ENCODE data around the gene ME1. TPM values are rescaled to one million over a fixed set of nuclear protein-coding genes. Genes with fewer than 3 reads are reported as not detected.

Gene ME1
- total and polyA plus RNA-seq, 9 of the 15 experiments (the other 6 are each of a cell fraction or from before 2014, with no cell fraction given) = 3.2 to 10.4 (median 5.5) TPM

DNA sequence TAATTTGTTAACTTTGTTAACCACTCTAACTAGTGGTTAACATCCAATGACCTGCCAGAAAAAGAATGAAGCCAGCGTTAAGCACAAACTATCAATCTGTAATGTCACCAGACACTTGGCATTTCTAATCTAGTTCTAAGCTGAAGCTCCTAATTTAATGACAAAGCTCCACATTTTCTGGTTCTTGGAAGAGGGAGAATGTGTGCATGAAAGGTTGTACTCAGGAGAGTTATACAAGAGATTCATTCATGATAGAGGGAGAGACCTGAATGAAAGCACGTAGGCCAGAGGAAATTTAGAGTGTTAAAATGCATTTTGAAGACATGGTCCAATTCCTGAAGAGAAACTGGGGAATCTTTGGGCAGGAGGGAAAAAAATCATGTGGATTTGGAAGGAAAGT, 8.3 kb upstream of the ME1 start:
- FAIRE-seq (no peak), DNase-seq (ENCODE audit: extremely low read depth in 1 of 4, low spot score in 3 of 4) (no peak), ATAC-seq (no peak)
- WGBS (ENCODE audit: insufficient coverage, low coverage, missing lambda C conversion rate) = 20% methylated on average over 2 of the region's 2 CpGs
- no peaks in the 10 kb centered on the region for H3K79me2 ChIP-seq (ENCODE audit: control insufficient read depth, insufficient read depth, low read length)
- BruUV-seq (replicated peaks) = no TSS peak
- H3K9me1 ChIP-seq (ENCODE audit: control insufficient read depth, insufficient read depth, low read length) = no peaks in the 10 kb centered on the region
- no peak overlapping the region for H3K4me3 ChIP-seq
- 0 out of 2 replicates have a peak overlapping the region, but pooled peaks have one; percentile 1 for H2AFZ ChIP-seq (ENCODE audit: low read depth, low read length)
- no peaks in the 10 kb centered on the region; a peak in 1 of 5 replicates for H3K4me1 ChIP-seq (replicated peaks in 1 of 2; ENCODE audit: control insufficient read depth in 2 of 2, insufficient read depth in 2 of 2, low read length in 2 of 2)
- no peak overlapping the region for H3K27ac ChIP-seq (ENCODE audit: extremely low read depth, low read depth, low read length)
- ChIA-PET CTCF (ENCODE audit: low intra/inter-chr PET ratio) (no interaction called here), POLR2A (no interaction called here)
- no peaks in the 10 kb centered on the region for H3K36me3 ChIP-seq (ENCODE audit: control insufficient read depth, insufficient read depth, low read length)
- no peaks in the 10 kb centered on the region for H3K27me3 ChIP-seq (ENCODE audit: control insufficient read depth in 2 of 2, insufficient read depth in 2 of 2, low read length in 2 of 2)
- no peak overlapping the region for H3K4me2 ChIP-seq (ENCODE audit: insufficient read depth, low read length)
- in situ Hi-C loops (cut with MboI) = no loop called here
- TF ChIP-seq ZNF583 (CRISPR knock-in tag; IDR thresholded peaks at IDR 0.05) (no peak), CBFB (CRISPR knock-in tag; IDR thresholded peaks at IDR 0.05) (no peak), KLF6 (CRISPR knock-in tag; IDR thresholded peaks at IDR 0.05; ENCODE audit: borderline replicate concordance) (no peak)
- TF ChIP-seq, protein P1, sequence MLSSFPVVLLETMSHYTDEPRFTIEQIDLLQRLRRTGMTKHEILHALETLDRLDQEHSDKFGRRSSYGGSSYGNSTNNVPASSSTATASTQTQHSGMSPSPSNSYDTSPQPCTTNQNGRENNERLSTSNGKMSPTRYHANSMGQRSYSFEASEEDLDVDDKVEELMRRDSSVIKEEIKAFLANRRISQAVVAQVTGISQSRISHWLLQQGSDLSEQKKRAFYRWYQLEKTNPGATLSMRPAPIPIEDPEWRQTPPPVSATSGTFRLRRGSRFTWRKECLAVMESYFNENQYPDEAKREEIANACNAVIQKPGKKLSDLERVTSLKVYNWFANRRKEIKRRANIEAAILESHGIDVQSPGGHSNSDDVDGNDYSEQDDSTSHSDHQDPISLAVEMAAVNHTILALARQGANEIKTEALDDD (IDR thresholded peaks at IDR 0.05) = peak; percentile 50
- TF ChIP-seq, protein P2, sequence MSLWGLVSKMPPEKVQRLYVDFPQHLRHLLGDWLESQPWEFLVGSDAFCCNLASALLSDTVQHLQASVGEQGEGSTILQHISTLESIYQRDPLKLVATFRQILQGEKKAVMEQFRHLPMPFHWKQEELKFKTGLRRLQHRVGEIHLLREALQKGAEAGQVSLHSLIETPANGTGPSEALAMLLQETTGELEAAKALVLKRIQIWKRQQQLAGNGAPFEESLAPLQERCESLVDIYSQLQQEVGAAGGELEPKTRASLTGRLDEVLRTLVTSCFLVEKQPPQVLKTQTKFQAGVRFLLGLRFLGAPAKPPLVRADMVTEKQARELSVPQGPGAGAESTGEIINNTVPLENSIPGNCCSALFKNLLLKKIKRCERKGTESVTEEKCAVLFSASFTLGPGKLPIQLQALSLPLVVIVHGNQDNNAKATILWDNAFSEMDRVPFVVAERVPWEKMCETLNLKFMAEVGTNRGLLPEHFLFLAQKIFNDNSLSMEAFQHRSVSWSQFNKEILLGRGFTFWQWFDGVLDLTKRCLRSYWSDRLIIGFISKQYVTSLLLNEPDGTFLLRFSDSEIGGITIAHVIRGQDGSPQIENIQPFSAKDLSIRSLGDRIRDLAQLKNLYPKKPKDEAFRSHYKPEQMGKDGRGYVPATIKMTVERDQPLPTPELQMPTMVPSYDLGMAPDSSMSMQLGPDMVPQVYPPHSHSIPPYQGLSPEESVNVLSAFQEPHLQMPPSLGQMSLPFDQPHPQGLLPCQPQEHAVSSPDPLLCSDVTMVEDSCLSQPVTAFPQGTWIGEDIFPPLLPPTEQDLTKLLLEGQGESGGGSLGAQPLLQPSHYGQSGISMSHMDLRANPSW (CRISPR knock-in tag; IDR thresholded peaks at IDR 0.05) = no peak
- TF ChIP-seq, protein P3, sequence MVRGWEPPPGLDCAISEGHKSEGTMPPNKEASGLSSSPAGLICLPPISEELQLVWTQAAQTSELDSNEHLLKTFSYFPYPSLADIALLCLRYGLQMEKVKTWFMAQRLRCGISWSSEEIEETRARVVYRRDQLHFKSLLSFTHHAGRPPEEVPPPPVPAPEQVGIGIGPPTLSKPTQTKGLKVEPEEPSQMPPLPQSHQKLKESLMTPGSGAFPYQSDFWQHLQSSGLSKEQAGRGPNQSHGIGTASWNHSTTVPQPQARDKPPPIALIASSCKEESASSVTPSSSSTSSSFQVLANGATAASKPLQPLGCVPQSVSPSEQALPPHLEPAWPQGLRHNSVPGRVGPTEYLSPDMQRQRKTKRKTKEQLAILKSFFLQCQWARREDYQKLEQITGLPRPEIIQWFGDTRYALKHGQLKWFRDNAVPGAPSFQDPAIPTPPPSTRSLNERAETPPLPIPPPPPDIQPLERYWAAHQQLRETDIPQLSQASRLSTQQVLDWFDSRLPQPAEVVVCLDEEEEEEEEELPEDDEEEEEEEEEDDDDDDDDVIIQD (CRISPR knock-in tag; IDR thresholded peaks at IDR 0.05) = no peak
- TF ChIP-seq, protein P4, sequence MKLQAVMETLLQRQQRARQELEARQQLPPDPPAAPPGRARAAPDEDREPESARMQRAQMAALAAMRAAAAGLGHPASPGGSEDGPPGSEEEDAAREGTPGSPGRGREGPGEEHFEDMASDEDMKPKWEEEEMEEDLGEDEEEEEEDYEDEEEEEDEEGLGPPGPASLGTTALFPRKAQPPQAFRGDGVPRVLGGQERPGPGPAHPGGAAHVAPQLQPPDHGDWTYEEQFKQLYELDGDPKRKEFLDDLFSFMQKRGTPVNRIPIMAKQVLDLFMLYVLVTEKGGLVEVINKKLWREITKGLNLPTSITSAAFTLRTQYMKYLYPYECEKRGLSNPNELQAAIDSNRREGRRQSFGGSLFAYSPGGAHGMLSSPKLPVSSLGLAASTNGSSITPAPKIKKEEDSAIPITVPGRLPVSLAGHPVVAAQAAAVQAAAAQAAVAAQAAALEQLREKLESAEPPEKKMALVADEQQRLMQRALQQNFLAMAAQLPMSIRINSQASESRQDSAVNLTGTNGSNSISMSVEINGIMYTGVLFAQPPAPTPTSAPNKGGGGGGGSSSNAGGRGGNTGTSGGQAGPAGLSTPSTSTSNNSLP (IDR thresholded peaks at IDR 0.05; ENCODE audit: borderline replicate concordance, low read depth, low read length) = no peak
- intact Hi-C loops (cut with micrococcal nuclease) = no loop called here
- H3K9ac ChIP-seq (ENCODE audit: insufficient read depth in 1 of 2, low read depth in 2 of 2, low read length in 2 of 2) = no peak overlapping the region
- H4K20me1 ChIP-seq (replicated peaks; ENCODE audit: control insufficient read depth, insufficient read depth, low read length) = no peaks in the 10 kb centered on the region
- H3K9me3 ChIP-seq (replicated peaks; ENCODE audit: control insufficient read depth, insufficient read depth, low read depth, low read length) = no peaks in the 10 kb centered on the region

Measured in K562 (cell line).